Endodermal cell (in vitro differentiated cells): Measurements from ENCODE around the gene PLA2G4A. TPM values are rescaled to one million over a fixed set of nuclear protein-coding genes. Genes with fewer than 3 reads are reported as not detected.

Experiments
- DNase-seq: peaks from one replicate; pipeline ENCODE4 v3.0.0-alpha.2; 2017
- H3K27ac ChIP-seq: 2 replicates; pipeline ENCODE4 v1.5.1; 2013; ENCODE audit warnings: mild to moderate bottlenecking, low read depth, low read length, moderate library complexity
- H3K27me3 ChIP-seq: 2 replicates; pipeline ENCODE4 v1.6.1; 2013; ENCODE audit warnings: mild to moderate bottlenecking, low read length, moderate library complexity; ENCODE audit not compliant: insufficient read depth, control insufficient read depth, poor library complexity, severe bottlenecking
- H3K36me3 ChIP-seq: 2 replicates; pipeline ENCODE4 v1.7.0; 2013; ENCODE audit warnings: mild to moderate bottlenecking, low read length, moderate library complexity; ENCODE audit not compliant: control insufficient read depth, insufficient read depth
- H3K4me1 ChIP-seq: one replicate; pipeline ENCODE4 v1.7.0; 2013; ENCODE audit warnings: low read length; ENCODE audit not compliant: control insufficient read depth, insufficient read depth
- H3K4me3 ChIP-seq: 2 replicates; pipeline ENCODE4 v1.5.1; 2013; ENCODE audit warnings: mild to moderate bottlenecking, low read length, moderate library complexity
- H3K9ac ChIP-seq: 2 replicates; pipeline ENCODE4 v1.6.1; 2013; ENCODE audit warnings: mild to moderate bottlenecking, low read length, moderate library complexity; ENCODE audit not compliant: poor library complexity, severe bottlenecking; ENCODE audit errors: extremely low read depth
- H3K9me3 ChIP-seq: 2 replicates; pipeline ENCODE4 v1.6.1; 2013; ENCODE audit warnings: mild to moderate bottlenecking, low read length, moderate library complexity; ENCODE audit not compliant: control insufficient read depth
- H3K27ac Mint-ChIP-seq: 2 replicates; pipeline ENCODE4 v1.8.0; 2020; ENCODE audit warnings: mixed read lengths
- H3K27me3 Mint-ChIP-seq: 2 replicates; pipeline ENCODE4 v1.8.0; 2021; ENCODE audit warnings: mild to moderate bottlenecking, mixed read lengths; ENCODE audit not compliant: insufficient read depth
- H3K36me3 Mint-ChIP-seq: 2 replicates; pipeline ENCODE4 v1.8.0; 2020; ENCODE audit warnings: low read depth, mixed read lengths
- H3K4me1 Mint-ChIP-seq: 2 replicates; pipeline ENCODE4 v1.8.0; 2020; ENCODE audit warnings: mixed read lengths
- H3K4me3 Mint-ChIP-seq: 2 replicates; pipeline ENCODE4 v1.8.0; 2020; ENCODE audit warnings: mild to moderate bottlenecking, moderate library complexity, mixed read lengths
- H3K9me3 Mint-ChIP-seq: 2 replicates; pipeline ENCODE4 v1.8.0; 2020; ENCODE audit warnings: mild to moderate bottlenecking, mixed read lengths
- CTCF ChIP-seq: fragments of 200-600 bp; sonication (generic); conservative IDR thresholded peaks from 2 replicates; pipeline ENCODE4 v1.5.0; 2021; ENCODE audit warnings: antibody characterized with exemption, mild to moderate bottlenecking
- WGBS, 2 experiments: methylation state at CpG; one replicate each; pipeline versions ENCODE4 v1.1.5 to v1.1.7; 2013; ENCODE audit warnings: missing lambda C conversion rate in 2 of 2, mixed read lengths in 1 of 2; ENCODE audit not compliant: insufficient coverage in 1 of 2, insufficient read length in 1 of 2; 5-methylcytosine and 5-hydroxymethylcytosine counted together
- total RNA-seq, 2 donors: library from RNA; stranded (reverse); fragmentation: NEBNext Ultra II Directional in 1 of 2; extraction: Animal tissue kit (Norgen Biotek cat#: 25700) in 1 of 2; gene quantifications; 2 replicates in 1 of 2; 3 replicates in 1 of 2; pipeline ENCODE4 v1.2.1, GENCODE V29; 2021

The PLA2G4A gene
- total RNA-seq, 2 donors from 2014 or later: 0.35 to 1.2 TPM

- Mint-ChIP-seq H3K9me3 (no peaks in the 10 kb centered on the region), H3K36me3 (no peaks in the 10 kb centered on the region), H3K27ac (no peak overlapping the region), H3K4me1 (no peaks in the 10 kb centered on the region), H3K4me3 (no peak overlapping the region), H3K27me3 (no peaks in the 10 kb centered on the region)
- no peak overlapping the region for H3K4me3 ChIP-seq
- no peak overlapping the region for H3K27ac ChIP-seq
- no peak for DNase-seq
- no peaks in the 10 kb centered on the region for H3K36me3 ChIP-seq
- no peak for TF ChIP-seq CTCF
- no peaks in the 10 kb centered on the region for H3K27me3 ChIP-seq
- no peaks in the 10 kb centered on the region for H3K9me3 ChIP-seq
- no peak overlapping the region for H3K9ac ChIP-seq
- no peaks in the 10 kb centered on the region for H3K4me1 ChIP-seq
- 90% methylated on average over 7 of the region's 7 CpGs; no CpG with 5 or more reads in 1 of the 2 experiments for WGBS, 2 experiments
These were observed 150.1 kb downstream of the PLA2G4A start for GRCh38 chr1:186978596-186979556.

- WGBS, 2 experiments: 88 to 97% methylated on average over 1 of the region's 2 CpGs
- no peaks in the 10 kb centered on the region for H3K36me3 ChIP-seq
- TF ChIP-seq CTCF: no peak
- H3K4me1 ChIP-seq: no peaks in the 10 kb centered on the region
- Mint-ChIP-seq H3K27ac (no peak overlapping the region), H3K4me3 (no peak overlapping the region), H3K4me1 (peaks cover under 1% of the 10 kb centered on the region), H3K9me3 (no peaks in the 10 kb centered on the region), H3K36me3 (no peaks in the 10 kb centered on the region), H3K27me3 (no peaks in the 10 kb centered on the region)
- no peak overlapping the region for H3K9ac ChIP-seq
- H3K9me3 ChIP-seq: no peaks in the 10 kb centered on the region
- no peak for DNase-seq
- H3K4me3 ChIP-seq: no peak overlapping the region
- no peaks in the 10 kb centered on the region for H3K27me3 ChIP-seq
- H3K27ac ChIP-seq: no peak overlapping the region
These were observed 151.7 kb downstream of the PLA2G4A start for GRCh38 chr1:186980400-186980799.

GRCh38 chr1:186982116-186982515, 153.4 kb downstream of the PLA2G4A start:
- DNase-seq: no peak
- Histone ChIP-seq H3K9ac (no peak overlapping the region), H3K4me3 (no peak overlapping the region), H3K27ac (no peak overlapping the region), H3K4me1 (no peaks in the 10 kb centered on the region), H3K36me3 (no peaks in the 10 kb centered on the region), H3K9me3 (no peaks in the 10 kb centered on the region), H3K27me3 (no peaks in the 10 kb centered on the region)
- Mint-ChIP-seq H3K4me3 (no peak overlapping the region), H3K36me3 (no peaks in the 10 kb centered on the region), H3K27me3 (no peaks in the 10 kb centered on the region), H3K27ac (no peak overlapping the region), H3K9me3 (no peaks in the 10 kb centered on the region), H3K4me1 (peaks cover 3% of the 10 kb centered on the region)
- no peak for TF ChIP-seq CTCF
- WGBS, 2 experiments: 92 to 100% methylated on average over 2 to 3 of the region's 3 CpGs
